HepG2 (cell line): ENCODE measurements around the gene IRF6. TPM values are rescaled to one million over a fixed set of nuclear protein-coding genes. Genes with fewer than 3 reads are reported as not detected.

Source experiments
- ATAC-seq: fragments of 200-7000 bp; cut with Tn5 transposase; 3 replicates; pipeline ENCODE4 v1.9.1; 2020; ENCODE audit warnings: mild to moderate bottlenecking, moderate library complexity
- BruUV-seq: library from RNA; stranded (reverse); fragments of 400-500 nt; replicated peaks from 2 replicates; lab custom pipeline; 2021; lab: Mats Ljungman, UMichigan
- CTCF ChIA-PET: fragments of 300-600 bp; formaldehyde crosslinking; extraction: SDS; loops from one replicate; lab custom pipeline; 2021; ENCODE audit warnings: low total read pairs, inconsistent platforms, low intra/inter-chr PET ratio; lab: Yijun Ruan, JAX
- POLR2A ChIA-PET: fragments of 350-600 bp; sonication (Branson Sonifier 250); formaldehyde crosslinking; loops from one replicate; lab custom pipeline; 2020; ENCODE audit warnings: antibody characterized with exemption, inconsistent platforms; lab: Yijun Ruan, JAX
- DNase-seq: peaks from one replicate; pipeline ENCODE4 v3.0.0-alpha.2; 2015; ENCODE audit warnings: low spot score
- FAIRE-seq: peaks from 3 replicates; lab custom pipeline; 2011; peaks lifted over from hg19 to GRCh38; lab: Jason Lieb, UNC
- H2AFZ ChIP-seq: one replicate; pipeline ENCODE4 v1.6.1; 2011; ENCODE audit warnings: low read length, inconsistent platforms
- H3K27ac ChIP-seq: fragments of 300-600 bp; 3 replicates; pipeline ENCODE4 v1.8.0; 2011; ENCODE audit warnings: mixed run types, mild to moderate bottlenecking, mixed read lengths, low read length, inconsistent platforms; ENCODE audit not compliant: insufficient read depth; ENCODE audit errors: extremely low read length
- H3K27me3 ChIP-seq, 2 experiments: fragments of 200-600 bp in 1 of 2; 2 replicates in 1 of 2; 3 replicates in 1 of 2; pipeline versions ENCODE4 v1.6.0 to v1.8.0; 2011; ENCODE audit warnings: low read length in 2 of 2, mild to moderate bottlenecking in 2 of 2, moderate library complexity in 2 of 2, inconsistent platforms in 1 of 2; ENCODE audit not compliant: insufficient read depth in 2 of 2, control insufficient read depth in 1 of 2
- H3K36me3 ChIP-seq, 2 experiments: fragments of 200-600 bp in 1 of 2; replicated peaks in 1 of 2; 2 replicates in 1 of 2; 3 replicates in 1 of 2; pipeline versions ENCODE4 v1.5.1 to v1.8.0; 2011; ENCODE audit warnings: low read length in 2 of 2, inconsistent platforms in 1 of 2; ENCODE audit not compliant: insufficient read depth in 2 of 2, control insufficient read depth in 1 of 2
- H3K4me1 ChIP-seq: 2 replicates; pipeline ENCODE4 v1.5.1; 2012; ENCODE audit warnings: low read length, inconsistent platforms; ENCODE audit not compliant: insufficient read depth
- H3K4me2 ChIP-seq: 2 replicates; pipeline ENCODE4 v1.6.0; 2011; ENCODE audit warnings: low read depth, low read length, inconsistent platforms
- H3K4me3 ChIP-seq, 3 experiments: fragments of 200-600 bp in 1 of 3; sonication (generic), shearing (Covaris generic) in 1 of 3; replicated peaks in 1 of 3; 2 replicates each; pipeline ENCODE4 v1.5.1; 2011 to 2016; ENCODE audit warnings: low read length in 3 of 3, inconsistent platforms in 2 of 3, low read depth in 2 of 3, mild to moderate bottlenecking in 2 of 3, control low read depth in 1 of 3, mixed read lengths in 1 of 3; ENCODE audit not compliant: insufficient read depth in 1 of 3
- H3K79me2 ChIP-seq: one replicate; pipeline ENCODE4 v1.6.1; 2011; ENCODE audit warnings: low read length, inconsistent platforms; ENCODE audit not compliant: insufficient read depth
- H3K9ac ChIP-seq: 2 replicates; pipeline ENCODE4 v1.6.0; 2011; ENCODE audit warnings: mild to moderate bottlenecking, low read depth, low read length, inconsistent platforms; ENCODE audit not compliant: insufficient read depth
- H3K9me3 ChIP-seq: 2 replicates; pipeline ENCODE4 v1.5.1; 2012; ENCODE audit warnings: mild to moderate bottlenecking, low read length
- H4K20me1 ChIP-seq: 2 replicates; pipeline ENCODE4 v1.6.0; 2011; ENCODE audit warnings: inconsistent platforms, mild to moderate bottlenecking, low read length, moderate library complexity; ENCODE audit not compliant: insufficient read depth
- DMTF1 ChIP-seq: sonication (generic); formaldehyde crosslinking; IDR thresholded peaks from 2 replicates; pipeline ENCODE4 v1.4.0; 2020; ENCODE audit warnings: mild to moderate bottlenecking, missing genetic modification reagents
- DR1 ChIP-seq: sonication (generic); formaldehyde crosslinking; IDR thresholded peaks from 2 replicates; pipeline ENCODE4 v1.8.0; 2021; ENCODE audit warnings: mild to moderate bottlenecking, missing genetic modification reagents, inconsistent platforms
- IRX3 ChIP-seq: sonication (generic); formaldehyde crosslinking; IDR thresholded peaks from 2 replicates; pipeline ENCODE4 v1.8.1; 2023; ENCODE audit warnings: mild to moderate bottlenecking, low read depth, missing genetic modification reagents, borderline replicate concordance
- SKI ChIP-seq: fragments of 450-650 bp; IDR thresholded peaks from one replicate; pipeline ENCODE4 v1.6.1; 2018; ENCODE audit warnings: mild to moderate bottlenecking; ENCODE audit not compliant: partially characterized antibody
- SOX6 ChIP-seq, 2 experiments: fragments of 450-650 bp in 1 of 2; sonication (generic) in 1 of 2; formaldehyde crosslinking in 1 of 2; IDR thresholded peaks; 2 replicates each; pipeline versions ENCODE4 v1.4.0 to v1.6.1; 2017 to 2020; ENCODE audit warnings: antibody characterized with exemption in 1 of 2, mild to moderate bottlenecking in 1 of 2, missing genetic modification reagents in 1 of 2
- SRSF1 ChIP-seq: fragments of 200-400 bp; formaldehyde crosslinking; optimal IDR thresholded peaks from 2 replicates; pipeline ENCODE3; 2017; ENCODE audit warnings: mild to moderate bottlenecking, low read depth, low read length, moderate library complexity
- USF2 ChIP-seq, 2 experiments: sonication (generic) in 1 of 2; formaldehyde crosslinking in 1 of 2; IDR thresholded peaks; 2 replicates each; pipeline versions ENCODE4 v1.5.1 to v1.6.1; 2011 to 2020; ENCODE audit warnings: borderline replicate concordance in 1 of 2, low read depth in 1 of 2, low read length in 1 of 2, mild to moderate bottlenecking in 1 of 2, missing genetic modification reagents in 1 of 2, moderate library complexity in 1 of 2
- ZNF180 ChIP-seq: sonication (generic); formaldehyde crosslinking; IDR thresholded peaks from 2 replicates; pipeline ENCODE4 v1.4.0; 2020; ENCODE audit warnings: low read depth, missing genetic modification reagents, borderline replicate concordance
- WGBS: methylation state at CpG from one replicate; pipeline ENCODE4 v1.1.6; 2017; ENCODE audit warnings: low lambda C conversion rate; 5-methylcytosine and 5-hydroxymethylcytosine counted together
- in situ Hi-C: cut with HindIII; loops from 2 replicates; pipeline ENCODE4 v1.10.0; 2017; ENCODE audit warnings: low pct_unique_long_range_greater_than_20kb; ENCODE audit not compliant: extremely low pct_ligation_motif_present
- intact Hi-C: fragments of 100-400 bp; cut with micrococcal nuclease; formaldehyde crosslinking; loops from one replicate; pipeline ENCODE4 v1.10.0; 2022; ENCODE audit not compliant: unreplicated experiment
- polyA plus RNA-seq, 8 experiments: library from polyadenylated mRNA; depleted of rRNA in 3 of 8; stranded (reverse) in 7 of 8; unstranded in 1 of 8; fragments of >200 nt; fragmentation: Illumina TruSeq in 4 of 8; extraction: Trizol in 4 of 8; gene quantifications; 2 replicates each; pipeline versions ENCODE4 v1.2.1 to v1.2.3, GENCODE V29; 2011 to 2016; ENCODE audit warnings: low read depth in 4 of 8, missing spikeins in 1 of 8, mixed read lengths in 1 of 8; ENCODE audit not compliant: insufficient read depth in 1 of 8
- total RNA-seq, 5 experiments: library from RNA; depleted of rRNA; stranded (reverse); fragments of >200 nt; fragmentation: Illumina TruSeq; extraction: Trizol; gene quantifications; 2 replicates each; pipeline ENCODE4 v1.2.3, GENCODE V29; 2016; ENCODE audit warnings: low read depth in 1 of 5
- TF ChIP-seq, protein P1 (sequence below): sonication (generic); formaldehyde crosslinking; IDR thresholded peaks from 2 replicates; pipeline ENCODE4 v1.4.0; 2020; ENCODE audit warnings: missing genetic modification reagents
- TF ChIP-seq, protein P2 (sequence below): IDR thresholded peaks from 2 replicates; pipeline ENCODE4 v1.6.1; 2012; ENCODE audit warnings: low read depth, low read length, improper control_type of control experiment
- TF ChIP-seq, protein P3 (sequence below): conservative IDR thresholded peaks from 2 replicates; pipeline ENCODE4 v1.6.1; 2018; ENCODE audit warnings: missing genetic modification reagents

The IRF6 gene
- total and polyA plus RNA-seq, 2 of the 13 experiments (the other 11 are each of a cell fraction or from before 2014, with no cell fraction given): 0.02 TPM; not detected in 1

DNA sequence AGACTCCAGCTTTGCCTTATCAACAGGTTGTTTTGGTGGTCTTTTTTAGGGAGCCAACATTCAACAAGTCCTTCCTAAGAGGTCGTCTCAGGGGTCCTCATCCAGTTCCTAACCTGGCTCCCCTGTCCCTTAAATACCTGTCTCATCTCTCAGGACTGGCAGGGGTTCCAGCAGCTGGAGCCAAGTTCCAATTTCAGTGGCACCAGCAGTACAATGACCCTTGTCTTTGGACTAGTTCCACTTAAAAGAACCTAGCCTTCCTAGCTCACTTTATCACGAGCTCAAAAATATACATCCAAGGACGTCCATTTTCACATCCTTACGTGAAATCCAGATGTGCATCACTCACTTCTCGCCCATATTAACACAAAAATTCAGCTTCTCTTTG is 68.8 kb downstream of the IRF6 start:
- Histone ChIP-seq H3K79me2 (no peaks in the 10 kb centered on the region), H3K4me1 (no peaks in the 10 kb centered on the region), H3K9ac (no peak overlapping the region), H3K27me3 (no peaks in the 10 kb centered on the region; a peak in 2 of 5 replicates), H3K4me2 (no peak overlapping the region), H4K20me1 (no peaks in the 10 kb centered on the region), H2AFZ (no peak overlapping the region), H3K9me3 (no peaks in the 10 kb centered on the region), H3K27ac (no peak overlapping the region), H3K36me3 (no peaks in the 10 kb centered on the region), H3K4me3 (no peak overlapping the region)
- intact Hi-C loops: no loop called here
- no TSS peak for BruUV-seq
- CTCF ChIA-PET: no interaction called here
- DNase-seq (no peak), ATAC-seq (no peak), FAIRE-seq (no peak)
- WGBS: 0% methylated on average over 5 of the region's 5 CpGs
- in situ Hi-C loops: no loop called here
- POLR2A ChIA-PET: no interaction called here
- TF ChIP-seq SOX6 (IDR thresholded peaks at IDR 0.05) (no peak), SOX6 (CRISPR knock-in tag; IDR thresholded peaks at IDR 0.05) (no peak), USF2 (IDR thresholded peaks at IDR 0.05; ENCODE audit: low read depth, low read length) (no peak), USF2 (CRISPR knock-in tag; IDR thresholded peaks at IDR 0.05; ENCODE audit: borderline replicate concordance) (no peak), SRSF1 (no peak), SKI (no peak), ZNF180 (CRISPR knock-in tag) (no peak), DR1 (CRISPR knock-in tag) (no peak), IRX3 (CRISPR knock-in tag) (no peak), DMTF1 (CRISPR knock-in tag) (no peak)
- TF ChIP-seq, protein P1, sequence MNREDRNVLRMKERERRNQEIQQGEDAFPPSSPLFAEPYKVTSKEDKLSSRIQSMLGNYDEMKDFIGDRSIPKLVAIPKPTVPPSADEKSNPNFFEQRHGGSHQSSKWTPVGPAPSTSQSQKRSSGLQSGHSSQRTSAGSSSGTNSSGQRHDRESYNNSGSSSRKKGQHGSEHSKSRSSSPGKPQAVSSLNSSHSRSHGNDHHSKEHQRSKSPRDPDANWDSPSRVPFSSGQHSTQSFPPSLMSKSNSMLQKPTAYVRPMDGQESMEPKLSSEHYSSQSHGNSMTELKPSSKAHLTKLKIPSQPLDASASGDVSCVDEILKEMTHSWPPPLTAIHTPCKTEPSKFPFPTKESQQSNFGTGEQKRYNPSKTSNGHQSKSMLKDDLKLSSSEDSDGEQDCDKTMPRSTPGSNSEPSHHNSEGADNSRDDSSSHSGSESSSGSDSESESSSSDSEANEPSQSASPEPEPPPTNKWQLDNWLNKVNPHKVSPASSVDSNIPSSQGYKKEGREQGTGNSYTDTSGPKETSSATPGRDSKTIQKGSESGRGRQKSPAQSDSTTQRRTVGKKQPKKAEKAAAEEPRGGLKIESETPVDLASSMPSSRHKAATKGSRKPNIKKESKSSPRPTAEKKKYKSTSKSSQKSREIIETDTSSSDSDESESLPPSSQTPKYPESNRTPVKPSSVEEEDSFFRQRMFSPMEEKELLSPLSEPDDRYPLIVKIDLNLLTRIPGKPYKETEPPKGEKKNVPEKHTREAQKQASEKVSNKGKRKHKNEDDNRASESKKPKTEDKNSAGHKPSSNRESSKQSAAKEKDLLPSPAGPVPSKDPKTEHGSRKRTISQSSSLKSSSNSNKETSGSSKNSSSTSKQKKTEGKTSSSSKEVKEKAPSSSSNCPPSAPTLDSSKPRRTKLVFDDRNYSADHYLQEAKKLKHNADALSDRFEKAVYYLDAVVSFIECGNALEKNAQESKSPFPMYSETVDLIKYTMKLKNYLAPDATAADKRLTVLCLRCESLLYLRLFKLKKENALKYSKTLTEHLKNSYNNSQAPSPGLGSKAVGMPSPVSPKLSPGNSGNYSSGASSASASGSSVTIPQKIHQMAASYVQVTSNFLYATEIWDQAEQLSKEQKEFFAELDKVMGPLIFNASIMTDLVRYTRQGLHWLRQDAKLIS: no peak
- TF ChIP-seq, protein P2, sequence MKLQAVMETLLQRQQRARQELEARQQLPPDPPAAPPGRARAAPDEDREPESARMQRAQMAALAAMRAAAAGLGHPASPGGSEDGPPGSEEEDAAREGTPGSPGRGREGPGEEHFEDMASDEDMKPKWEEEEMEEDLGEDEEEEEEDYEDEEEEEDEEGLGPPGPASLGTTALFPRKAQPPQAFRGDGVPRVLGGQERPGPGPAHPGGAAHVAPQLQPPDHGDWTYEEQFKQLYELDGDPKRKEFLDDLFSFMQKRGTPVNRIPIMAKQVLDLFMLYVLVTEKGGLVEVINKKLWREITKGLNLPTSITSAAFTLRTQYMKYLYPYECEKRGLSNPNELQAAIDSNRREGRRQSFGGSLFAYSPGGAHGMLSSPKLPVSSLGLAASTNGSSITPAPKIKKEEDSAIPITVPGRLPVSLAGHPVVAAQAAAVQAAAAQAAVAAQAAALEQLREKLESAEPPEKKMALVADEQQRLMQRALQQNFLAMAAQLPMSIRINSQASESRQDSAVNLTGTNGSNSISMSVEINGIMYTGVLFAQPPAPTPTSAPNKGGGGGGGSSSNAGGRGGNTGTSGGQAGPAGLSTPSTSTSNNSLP: no peak
- TF ChIP-seq, protein P3, sequence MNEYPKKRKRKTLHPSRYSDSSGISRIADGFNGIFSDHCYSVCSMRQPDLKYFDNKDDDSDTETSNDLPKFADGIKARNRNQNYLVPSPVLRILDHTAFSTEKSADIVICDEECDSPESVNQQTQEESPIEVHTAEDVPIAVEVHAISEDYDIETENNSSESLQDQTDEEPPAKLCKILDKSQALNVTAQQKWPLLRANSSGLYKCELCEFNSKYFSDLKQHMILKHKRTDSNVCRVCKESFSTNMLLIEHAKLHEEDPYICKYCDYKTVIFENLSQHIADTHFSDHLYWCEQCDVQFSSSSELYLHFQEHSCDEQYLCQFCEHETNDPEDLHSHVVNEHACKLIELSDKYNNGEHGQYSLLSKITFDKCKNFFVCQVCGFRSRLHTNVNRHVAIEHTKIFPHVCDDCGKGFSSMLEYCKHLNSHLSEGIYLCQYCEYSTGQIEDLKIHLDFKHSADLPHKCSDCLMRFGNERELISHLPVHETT (CRISPR knock-in tag): no peak
